Putamen (tissue), 1 donor: ENCODE results near the gene SNED1.
A peak's percentile ranks its signal among the peaks of the same experiment; 100 is the strongest.
"Not testable (repeated sequence)": the region's sequence is repeated elsewhere in the genome, so short reads cannot be mapped to it uniquely, and the experiment has no call there.

Experiments
- DNase-seq: peaks from one replicate; pipeline ENCODE4 v3.0.0-alpha.2; 2016; ENCODE audit warnings: low spot score

The SNED1 gene

DNA sequence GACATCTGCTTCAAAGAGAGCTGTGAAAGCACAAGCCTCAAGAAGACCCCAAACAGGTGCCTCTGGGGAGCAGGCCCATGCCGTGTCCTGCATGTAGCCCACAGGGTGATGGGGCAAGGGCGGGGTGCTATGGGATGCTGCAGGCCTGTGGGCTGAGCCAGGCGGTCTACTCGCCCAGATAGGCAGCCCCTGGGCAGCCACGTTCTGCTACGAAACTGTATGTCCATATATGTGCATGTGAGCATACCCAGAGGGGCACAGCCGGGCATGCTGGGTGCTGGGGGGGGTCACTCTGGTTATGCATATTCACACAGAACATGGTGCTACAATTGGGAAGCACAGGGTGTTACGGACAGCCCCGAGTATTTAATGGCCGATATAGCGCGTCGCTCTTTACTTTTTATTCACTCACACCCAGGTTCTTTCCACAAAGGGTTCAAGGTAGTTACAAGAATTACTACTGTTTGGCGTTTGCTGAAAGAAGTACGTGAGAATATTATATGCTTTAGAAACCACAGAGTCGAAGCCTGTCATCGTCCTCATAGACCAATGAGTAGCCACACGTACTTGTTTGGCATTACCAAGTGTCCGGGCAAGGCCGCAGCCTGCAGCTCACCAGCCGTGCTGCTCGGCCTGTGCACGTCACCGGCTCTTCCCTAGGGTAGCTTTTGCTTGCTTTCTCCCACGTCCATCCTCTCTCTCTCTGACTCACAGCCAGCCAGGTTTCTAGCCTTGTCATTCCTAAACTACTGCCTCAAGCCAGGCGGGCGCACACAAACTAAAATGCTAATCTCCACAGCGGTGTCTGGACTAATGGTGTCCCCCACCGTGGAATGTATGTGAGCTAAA lies 89.2 kb downstream of the SNED1 start:
- no peak for DNase-seq

- no peak for DNase-seq
Observed at GRCh38 chr2:241088376-241088775, 90.0 kb downstream of the SNED1 start.

DNA sequence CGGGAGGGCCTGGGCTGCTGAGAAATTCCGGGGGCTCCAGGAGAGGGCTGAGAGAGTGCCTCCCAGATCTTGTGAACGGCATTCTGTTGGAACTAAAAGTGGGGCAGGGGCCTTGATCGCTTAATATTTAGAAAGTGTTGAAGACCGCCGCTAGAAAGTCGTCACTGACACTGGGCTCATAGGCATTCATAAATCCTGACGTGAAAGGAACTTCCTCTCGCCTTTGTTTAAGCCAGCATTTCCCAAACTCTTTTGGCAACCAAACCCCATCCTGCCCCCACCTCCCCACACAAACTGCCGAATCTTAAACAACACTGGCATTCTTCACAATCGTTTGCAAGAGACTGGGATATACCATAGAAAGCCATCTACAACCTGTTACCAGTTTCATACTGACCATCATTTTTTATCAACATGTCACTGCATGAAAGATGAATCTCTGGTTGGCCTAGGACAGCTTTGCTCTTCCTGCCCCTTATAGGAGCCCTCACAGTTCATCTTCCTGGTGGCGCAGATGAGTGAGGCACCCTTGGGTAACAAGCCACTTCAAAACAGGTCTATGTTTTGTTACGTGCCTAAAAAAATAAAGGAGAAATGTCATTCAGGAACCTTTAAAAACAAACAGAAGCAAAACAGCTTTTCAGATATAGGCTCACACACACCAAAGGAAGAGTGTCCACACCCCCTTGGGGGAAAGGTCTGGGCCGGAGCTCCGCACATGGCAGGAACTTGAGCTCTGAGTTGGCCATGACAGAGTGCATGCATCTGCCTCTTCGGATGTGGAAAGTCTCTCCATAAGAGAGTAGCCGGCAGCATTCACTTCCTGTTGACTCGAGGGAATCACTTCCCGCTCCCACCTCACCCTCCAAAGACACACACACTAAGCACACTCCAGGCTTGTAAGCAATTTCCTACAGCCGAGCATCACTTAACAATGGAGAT lies 90.6 kb downstream of the SNED1 start:
- no peak for DNase-seq

DNA sequence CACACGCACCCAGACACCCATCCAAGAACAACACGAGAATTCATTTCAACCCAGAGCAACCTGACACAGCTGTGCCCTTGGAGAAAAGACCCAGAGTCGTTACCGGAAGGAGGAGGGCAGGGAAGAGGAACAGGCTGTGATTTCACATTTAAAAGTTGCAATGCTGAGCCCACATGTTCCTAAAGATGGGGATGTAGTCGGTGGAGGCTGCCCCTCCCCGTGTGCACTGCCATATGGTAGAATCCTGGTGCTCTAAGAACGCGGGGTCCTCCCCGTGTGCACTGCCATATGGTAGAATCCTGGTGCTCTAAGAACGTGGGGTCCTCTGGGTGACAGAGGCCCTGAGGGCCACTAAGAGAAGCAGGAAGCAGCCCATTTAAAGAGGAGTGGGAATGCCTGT lies 92.8 kb downstream of the SNED1 start:
- DNase-seq = peak; percentile 15

DNA sequence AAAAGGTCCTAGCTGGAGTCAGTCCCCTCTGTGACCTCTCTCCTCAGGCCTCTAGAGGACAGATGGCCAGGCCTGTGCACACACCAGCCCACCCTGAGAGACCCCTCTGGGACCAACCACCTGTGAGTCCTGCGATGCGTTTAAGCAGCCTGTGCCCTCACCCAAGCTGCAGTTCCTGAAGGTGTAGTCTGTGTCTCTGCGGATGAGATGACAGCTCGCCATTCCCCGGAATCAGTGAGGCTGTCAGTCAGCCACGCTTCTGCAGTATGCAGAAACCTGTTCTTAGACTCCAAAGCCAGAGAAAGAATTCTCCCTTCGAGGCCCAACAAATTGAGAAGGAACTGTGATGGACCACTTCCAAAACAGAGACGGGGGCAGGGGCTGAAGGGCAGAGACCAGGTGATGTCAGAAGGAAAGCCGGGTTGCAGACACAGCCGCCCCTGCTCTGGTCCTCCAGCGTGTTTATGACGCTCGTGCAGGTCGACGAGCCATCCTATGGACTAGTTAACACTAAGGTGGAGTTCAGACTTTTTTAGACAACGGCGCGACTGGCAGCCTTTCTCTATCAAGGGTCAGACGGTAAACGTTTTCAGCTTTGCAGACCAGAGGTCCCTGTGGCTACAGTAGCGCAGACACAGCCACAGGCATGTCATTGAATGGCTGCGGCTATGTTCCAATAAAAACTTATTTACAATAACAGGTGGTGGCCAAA lies 93.5 kb downstream of the SNED1 start:
- DNase-seq = no peak

GRCh38 chr2:241092677-241093076 lies 94.3 kb downstream of the SNED1 start:
- DNase-seq = no peak

- DNase-seq = not testable (repeated sequence)
Observed at GRCh38 chr2:241093133-241093781, 94.8 kb downstream of the SNED1 start.

DNA sequence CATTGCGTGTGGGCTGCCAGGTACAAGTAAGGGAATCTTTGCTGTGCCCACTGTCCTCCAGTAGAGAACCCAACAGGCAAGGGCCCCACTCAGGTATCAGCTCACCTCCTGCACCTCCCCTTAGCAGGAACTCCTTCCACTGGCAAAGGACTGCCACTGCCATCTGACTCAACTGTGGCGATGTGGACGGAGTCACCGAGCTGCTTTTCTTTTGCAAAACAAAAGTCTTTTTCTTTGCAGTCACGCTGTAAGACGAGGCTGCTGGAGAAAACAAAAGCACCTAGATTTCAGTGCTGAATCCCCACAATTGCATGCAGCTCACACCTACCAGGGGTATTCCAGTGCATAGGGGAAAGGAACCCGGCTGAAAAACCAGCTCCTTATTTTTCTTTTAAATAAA lies 95.8 kb downstream of the SNED1 start:
- no peak for DNase-seq

GRCh38 chr2:241094924-241095420 lies 96.6 kb downstream of the SNED1 start:
- DNase-seq = no peak

DNA sequence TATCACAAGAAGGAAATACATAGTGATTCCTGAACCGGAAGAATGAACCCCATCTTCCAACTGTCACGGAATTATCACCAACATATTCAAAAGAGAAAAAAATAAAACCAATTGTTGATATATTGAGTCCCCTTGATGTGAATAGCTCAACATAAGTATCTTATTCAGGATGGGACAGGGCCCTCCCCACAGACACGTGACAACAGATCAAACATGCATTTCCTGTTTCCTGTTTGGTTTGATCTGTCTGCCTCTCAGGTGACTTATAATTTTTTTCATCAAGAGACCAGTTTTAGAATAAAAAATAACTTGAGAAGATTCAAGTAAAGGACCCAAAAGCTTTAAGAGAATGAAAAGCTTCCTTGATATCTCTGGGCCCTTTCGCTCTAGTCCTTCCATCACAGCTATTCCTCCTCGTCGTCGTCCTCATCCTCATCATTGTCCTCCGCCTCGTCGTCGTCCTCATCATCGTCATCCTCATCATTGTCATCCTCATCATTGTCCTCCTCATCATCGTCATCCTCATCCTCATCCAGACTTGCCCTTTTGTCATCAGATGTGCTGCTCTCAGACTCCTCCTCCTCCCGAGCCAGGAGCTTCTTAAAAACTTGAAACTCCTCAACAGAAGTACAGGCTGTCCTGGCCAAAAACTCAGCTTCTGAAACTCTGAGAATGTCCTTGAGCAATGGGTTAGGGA lies 97.3 kb downstream of the SNED1 start:
- no peak for DNase-seq

DNA sequence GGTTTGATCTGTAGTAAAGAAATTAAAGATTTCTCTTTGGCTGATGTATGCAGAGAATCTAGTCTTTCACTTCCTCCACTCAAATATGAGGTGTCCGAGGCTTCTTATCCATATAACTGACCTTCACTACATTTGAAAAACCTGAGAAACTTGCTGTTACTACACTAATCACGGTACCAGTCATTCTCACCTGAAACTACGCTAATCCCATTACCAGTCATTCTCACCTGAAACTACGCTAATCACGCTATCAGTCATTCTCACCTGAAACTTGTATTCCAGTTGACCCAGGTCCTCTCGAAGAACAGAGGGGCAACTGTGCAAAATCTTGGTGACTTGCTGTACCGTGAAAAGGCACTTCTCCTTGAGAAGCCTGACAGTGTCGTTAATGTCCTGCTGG lies 98.6 kb downstream of the SNED1 start:
- no peak for DNase-seq

- DNase-seq = no peak
Observed at GRCh38 chr2:241099246-241099645, 100.8 kb downstream of the SNED1 start.

GRCh38 chr2:241102239-241102803 lies 103.9 kb downstream of the SNED1 start, which contains the start of gene MTERF4:
Gene MTERF4, minus strand, starts transcription at chr2:241102287. Its CDS starts 14 bp downstream, at chr2:241102273.
- DNase-seq = peak; percentile 86

DNA sequence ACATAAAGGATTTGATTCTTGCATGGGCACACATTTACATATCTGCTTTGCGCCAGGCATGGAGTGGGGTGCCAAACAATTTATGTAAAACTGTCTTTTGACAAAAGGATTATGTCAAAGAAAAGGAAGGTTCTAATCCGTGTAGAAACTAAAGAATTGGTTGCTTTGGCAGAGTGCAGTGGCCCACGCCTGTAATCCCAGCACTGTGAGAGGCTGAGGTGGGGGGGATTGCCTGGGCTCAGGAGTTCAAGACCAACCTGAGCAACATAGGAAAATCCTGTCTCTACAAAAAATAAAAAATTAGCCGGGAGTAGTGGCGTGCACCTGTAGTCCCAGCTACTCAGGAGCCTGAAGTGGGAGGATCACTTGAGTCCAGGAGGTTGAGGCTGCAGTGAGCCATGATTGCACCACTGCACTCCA lies 104.8 kb downstream of the SNED1 start:
- no peak for DNase-seq

DNA sequence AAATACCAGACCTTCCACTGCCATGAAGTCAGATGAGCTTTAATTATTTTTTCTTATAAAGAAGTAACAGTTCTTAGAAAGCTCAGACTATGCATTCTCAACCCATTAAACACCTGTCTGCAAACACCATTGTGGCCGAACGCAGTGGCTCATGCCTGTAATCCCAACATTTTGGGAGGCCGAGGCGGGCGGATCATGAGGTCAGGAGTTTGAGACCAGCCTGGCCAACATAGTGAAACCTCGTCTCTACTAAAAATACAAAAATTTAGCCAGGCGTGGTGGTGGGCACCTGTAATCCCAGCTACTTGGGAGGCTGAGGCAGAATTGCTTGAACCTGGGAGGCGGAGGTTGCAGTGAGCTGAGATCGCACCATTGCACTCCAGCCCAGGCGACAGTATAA lies 106.2 kb downstream of the SNED1 start:
- DNase-seq = not testable (repeated sequence)

- DNase-seq = no peak
Observed at GRCh38 chr2:241105641-241106040, 107.2 kb downstream of the SNED1 start.

DNA sequence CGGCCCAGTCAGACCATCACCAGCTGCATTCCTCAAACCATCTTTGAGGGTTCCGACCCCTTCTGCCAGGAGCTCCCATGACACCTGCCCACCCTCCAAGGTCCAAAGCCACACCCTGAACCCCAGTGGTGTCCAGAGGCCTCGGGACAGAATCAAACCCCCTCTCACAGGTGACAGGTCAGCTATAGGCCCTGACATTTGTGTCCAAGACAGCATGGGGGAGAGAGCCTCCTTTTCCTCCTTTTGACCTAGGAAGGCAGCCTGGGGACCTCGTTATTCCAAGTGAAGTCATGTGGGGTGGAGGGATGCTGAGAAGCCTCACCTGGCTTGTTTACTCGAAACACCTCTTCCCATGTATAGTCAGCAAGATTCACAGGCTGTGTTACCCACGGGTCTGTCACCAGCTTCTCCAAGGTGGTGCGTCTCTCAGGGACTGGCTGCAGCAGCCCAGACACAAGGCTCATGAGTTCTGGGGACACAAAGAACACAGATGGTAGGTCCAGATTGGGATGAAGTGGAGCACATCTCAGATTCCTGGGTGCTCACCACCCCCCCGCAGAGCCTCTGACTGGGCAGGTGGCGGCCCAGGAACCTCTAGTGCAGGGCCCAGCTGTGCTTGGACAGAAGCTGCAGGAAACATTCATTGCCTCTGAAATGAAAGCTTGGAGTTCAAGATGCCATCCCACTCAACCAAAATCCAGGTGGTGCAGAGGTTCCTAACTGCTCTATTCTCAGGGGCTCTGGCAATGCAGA lies 108.8 kb downstream of the SNED1 start:
- DNase-seq = no peak

DNA sequence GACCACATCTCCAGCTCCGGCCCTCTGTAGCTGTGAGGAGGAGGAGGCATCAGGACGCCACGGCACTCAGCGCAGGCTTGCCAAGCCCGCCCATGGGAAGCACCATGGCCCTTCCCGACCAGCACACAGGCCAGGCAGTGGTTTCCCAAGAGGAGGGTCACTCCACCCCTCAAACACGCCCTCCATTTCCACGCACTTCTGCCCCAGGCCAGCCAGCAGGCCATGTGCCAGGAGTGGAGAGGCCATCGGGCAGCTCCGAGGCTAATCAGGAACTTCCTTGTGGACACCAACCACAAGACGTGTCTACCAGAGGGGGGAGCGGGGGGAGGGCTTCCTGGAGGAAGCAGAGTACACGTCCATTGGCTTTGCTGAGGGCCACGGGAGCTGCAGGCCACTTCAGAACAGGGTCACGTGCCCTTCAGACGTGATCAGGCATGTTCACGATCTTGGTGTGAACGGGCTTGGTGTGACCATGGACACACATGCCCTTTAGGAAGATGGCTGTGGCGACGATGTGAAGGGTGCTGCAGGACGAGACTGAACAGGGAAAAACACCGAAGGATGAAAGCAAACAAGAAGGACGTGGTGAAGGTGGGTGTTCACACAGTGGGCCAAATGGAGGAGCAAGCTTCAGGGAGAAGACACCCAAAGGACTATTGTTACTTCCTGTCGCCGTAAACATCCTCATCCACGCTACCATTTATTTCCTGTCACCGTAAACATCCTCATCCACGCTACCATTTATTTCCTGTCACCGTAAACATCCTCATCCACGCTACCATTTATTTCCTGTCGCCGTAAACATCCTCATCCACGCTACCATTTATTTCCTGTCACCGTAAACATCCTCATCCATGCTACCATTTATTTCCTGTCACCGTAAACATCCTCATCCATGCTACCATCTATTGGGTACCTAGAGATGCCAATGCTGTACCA lies 110.1 kb downstream of the SNED1 start:
- DNase-seq = no peak
